OCI-LY1 (cell line): ENCODE measurements around the gene ABTB2.

ENCODE experiments used
- CTCF ChIP-seq: fragments of 200-600 bp; sonication (generic), shearing (Covaris generic); IDR thresholded peaks from 2 replicates; pipeline ENCODE4 v1.5.1; 2017; ENCODE audit warnings: mild to moderate bottlenecking, antibody characterized with exemption, low read length, moderate library complexity, mixed read lengths
- EZH2 ChIP-seq: fragments of 200-600 bp; sonication (generic), shearing (Covaris generic); IDR thresholded peaks from 2 replicates; pipeline ENCODE4 v1.8.0; 2017; ENCODE audit warnings: borderline replicate concordance, mixed run types, mild to moderate bottlenecking, antibody characterized with exemption, low read length, moderate library complexity, mixed read lengths

DNA sequence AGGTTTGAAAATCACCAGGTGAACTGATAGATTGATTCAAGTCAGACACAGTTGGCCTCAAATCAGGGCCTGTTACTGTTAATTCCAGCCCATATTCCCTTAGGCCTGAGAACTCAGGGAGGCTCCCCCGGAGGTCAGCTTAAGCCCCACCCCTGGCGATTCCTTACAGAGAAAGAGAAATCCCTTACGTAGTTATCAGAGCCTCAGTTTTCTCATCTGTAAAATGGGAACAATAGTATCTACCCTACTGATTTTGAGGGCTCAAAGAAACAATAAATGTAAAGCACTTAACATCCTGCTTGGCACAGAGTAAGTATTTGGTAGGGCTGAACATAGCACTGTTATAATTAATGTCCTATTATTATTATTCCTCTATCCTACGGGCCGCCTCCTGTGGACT, 158.3 kb downstream of the ABTB2 start:
- no peak for TF ChIP-seq CTCF
- no peak for TF ChIP-seq EZH2
